HepG2 (cell line): ENCODE data around the gene SPATA33. TPM values are rescaled to one million over a fixed set of nuclear protein-coding genes. Genes with fewer than 3 reads are reported as not detected.

Experiments
- ATAC-seq: fragments of 200-7000 bp; cut with Tn5 transposase; 3 replicates; pipeline ENCODE4 v1.9.1; 2020; ENCODE audit warnings: mild to moderate bottlenecking, moderate library complexity
- BruUV-seq: library from RNA; stranded (reverse); fragments of 400-500 nt; replicated peaks from 2 replicates; lab custom pipeline; 2021; lab: Mats Ljungman, UMichigan
- CTCF ChIA-PET: fragments of 300-600 bp; formaldehyde crosslinking; extraction: SDS; loops from one replicate; lab custom pipeline; 2021; ENCODE audit warnings: low total read pairs, inconsistent platforms, low intra/inter-chr PET ratio; lab: Yijun Ruan, JAX
- POLR2A ChIA-PET: fragments of 350-600 bp; sonication (Branson Sonifier 250); formaldehyde crosslinking; loops from one replicate; lab custom pipeline; 2020; ENCODE audit warnings: antibody characterized with exemption, inconsistent platforms; lab: Yijun Ruan, JAX
- DNase-seq: peaks from one replicate; pipeline ENCODE4 v3.0.0-alpha.2; 2015; ENCODE audit warnings: low spot score
- FAIRE-seq: peaks from 3 replicates; lab custom pipeline; 2011; peaks lifted over from hg19 to GRCh38; lab: Jason Lieb, UNC
- H2AFZ ChIP-seq: one replicate; pipeline ENCODE4 v1.6.1; 2011; ENCODE audit warnings: low read length, inconsistent platforms
- H3K27ac ChIP-seq: fragments of 300-600 bp; 3 replicates; pipeline ENCODE4 v1.8.0; 2011; ENCODE audit warnings: mixed run types, mild to moderate bottlenecking, mixed read lengths, low read length, inconsistent platforms; ENCODE audit not compliant: insufficient read depth; ENCODE audit errors: extremely low read length
- H3K27me3 ChIP-seq, 2 experiments: fragments of 200-600 bp in 1 of 2; 2 replicates in 1 of 2; 3 replicates in 1 of 2; pipeline versions ENCODE4 v1.6.0 to v1.8.0; 2011; ENCODE audit warnings: low read length in 2 of 2, mild to moderate bottlenecking in 2 of 2, moderate library complexity in 2 of 2, inconsistent platforms in 1 of 2; ENCODE audit not compliant: insufficient read depth in 2 of 2, control insufficient read depth in 1 of 2
- H3K36me3 ChIP-seq, 2 experiments: fragments of 200-600 bp in 1 of 2; replicated peaks in 1 of 2; 2 replicates in 1 of 2; 3 replicates in 1 of 2; pipeline versions ENCODE4 v1.5.1 to v1.8.0; 2011; ENCODE audit warnings: low read length in 2 of 2, inconsistent platforms in 1 of 2; ENCODE audit not compliant: insufficient read depth in 2 of 2, control insufficient read depth in 1 of 2
- H3K4me1 ChIP-seq: 2 replicates; pipeline ENCODE4 v1.5.1; 2012; ENCODE audit warnings: low read length, inconsistent platforms; ENCODE audit not compliant: insufficient read depth
- H3K4me2 ChIP-seq: 2 replicates; pipeline ENCODE4 v1.6.0; 2011; ENCODE audit warnings: low read depth, low read length, inconsistent platforms
- H3K4me3 ChIP-seq, 3 experiments: fragments of 200-600 bp in 1 of 3; sonication (generic), shearing (Covaris generic) in 1 of 3; replicated peaks in 1 of 3; 2 replicates each; pipeline ENCODE4 v1.5.1; 2011 to 2016; ENCODE audit warnings: low read length in 3 of 3, inconsistent platforms in 2 of 3, low read depth in 2 of 3, mild to moderate bottlenecking in 2 of 3, control low read depth in 1 of 3, mixed read lengths in 1 of 3; ENCODE audit not compliant: insufficient read depth in 1 of 3
- H3K79me2 ChIP-seq: one replicate; pipeline ENCODE4 v1.6.1; 2011; ENCODE audit warnings: low read length, inconsistent platforms; ENCODE audit not compliant: insufficient read depth
- H3K9ac ChIP-seq: 2 replicates; pipeline ENCODE4 v1.6.0; 2011; ENCODE audit warnings: mild to moderate bottlenecking, low read depth, low read length, inconsistent platforms; ENCODE audit not compliant: insufficient read depth
- H3K9me3 ChIP-seq: 2 replicates; pipeline ENCODE4 v1.5.1; 2012; ENCODE audit warnings: mild to moderate bottlenecking, low read length
- H4K20me1 ChIP-seq: 2 replicates; pipeline ENCODE4 v1.6.0; 2011; ENCODE audit warnings: inconsistent platforms, mild to moderate bottlenecking, low read length, moderate library complexity; ENCODE audit not compliant: insufficient read depth
- BRD4 ChIP-seq: sonication (generic); formaldehyde crosslinking; IDR thresholded peaks from 2 replicates; pipeline ENCODE4 v1.4.0; 2020; ENCODE audit warnings: missing genetic modification reagents
- HINFP ChIP-seq: sonication (generic); formaldehyde crosslinking; IDR thresholded peaks from 2 replicates; pipeline ENCODE4 v1.4.0; 2020; ENCODE audit warnings: low read depth, mild to moderate bottlenecking, missing genetic modification reagents
- HMGXB4 ChIP-seq, 2 experiments: sonication (generic) in 1 of 2; formaldehyde crosslinking in 1 of 2; IDR thresholded peaks; 2 replicates each; pipeline versions ENCODE4 v1.4.0 to v1.6.1; 2018 to 2020; ENCODE audit warnings: missing genetic modification reagents in 2 of 2, borderline replicate concordance in 1 of 2, low read depth in 1 of 2, mild to moderate bottlenecking in 1 of 2, missing biosample characterization in 1 of 2
- MED8 ChIP-seq: sonication (generic); formaldehyde crosslinking; IDR thresholded peaks from 2 replicates; pipeline ENCODE4 v1.8.1; 2023; ENCODE audit warnings: mild to moderate bottlenecking, missing genetic modification reagents; ENCODE audit not compliant: insufficient replicate concordance
- MYPOP ChIP-seq: sonication (generic); formaldehyde crosslinking; IDR thresholded peaks from 2 replicates; pipeline ENCODE4 v1.8.1; 2023; ENCODE audit warnings: mild to moderate bottlenecking, moderate library complexity, missing genetic modification reagents
- PRDM15 ChIP-seq: sonication (generic); formaldehyde crosslinking; IDR thresholded peaks from 2 replicates; pipeline ENCODE4 v1.4.0; 2020; ENCODE audit warnings: missing genetic modification reagents
- RCOR2 ChIP-seq: IDR thresholded peaks from 2 replicates; pipeline ENCODE4 v1.6.1; 2016; ENCODE audit warnings: missing biosample characterization, missing genetic modification reagents
- SNRNP70 ChIP-seq: fragments of 200-400 bp; formaldehyde crosslinking; IDR thresholded peaks from 2 replicates; pipeline ENCODE4 v1.6.1; 2017; ENCODE audit warnings: mild to moderate bottlenecking, low read depth, low read length, moderate library complexity
- TARDBP ChIP-seq: sonication (generic); formaldehyde crosslinking; IDR thresholded peaks from 2 replicates; pipeline ENCODE4 v1.8.0; 2022; ENCODE audit warnings: mild to moderate bottlenecking, missing genetic modification reagents
- TBL1XR1 ChIP-seq: fragments of 150-350 bp; IDR thresholded peaks from 2 replicates; pipeline ENCODE4 v1.6.1; 2014; ENCODE audit warnings: borderline replicate concordance, low read length; ENCODE audit not compliant: partially characterized antibody
- U2AF1 ChIP-seq: fragments of 200-400 bp; formaldehyde crosslinking; optimal IDR thresholded peaks from 2 replicates; pipeline ENCODE3; 2017; ENCODE audit warnings: mild to moderate bottlenecking, low read depth, low read length
- ZFP90 ChIP-seq: sonication (generic); formaldehyde crosslinking; IDR thresholded peaks from 2 replicates; pipeline ENCODE4 v1.8.0; 2022; ENCODE audit warnings: missing genetic modification reagents, mild to moderate bottlenecking, inconsistent platforms, borderline replicate concordance
- ZNF333 ChIP-seq: sonication (generic); formaldehyde crosslinking; IDR thresholded peaks from 2 replicates; pipeline ENCODE4 v1.4.0; 2020; ENCODE audit warnings: mild to moderate bottlenecking, missing genetic modification reagents, borderline replicate concordance
- ZNF430 ChIP-seq: sonication (generic); formaldehyde crosslinking; IDR thresholded peaks from 2 replicates; pipeline ENCODE4 v1.9.0; 2021; ENCODE audit warnings: mild to moderate bottlenecking, missing genetic modification reagents
- ZNF460 ChIP-seq: sonication (generic); formaldehyde crosslinking; IDR thresholded peaks from 2 replicates; pipeline ENCODE4 v1.5.1; 2020; ENCODE audit warnings: missing genetic modification reagents, mild to moderate bottlenecking, borderline replicate concordance
- ZNF790 ChIP-seq: sonication (generic); formaldehyde crosslinking; IDR thresholded peaks from 2 replicates; pipeline ENCODE4 v1.8.0; 2022; ENCODE audit warnings: missing genetic modification reagents, mild to moderate bottlenecking, borderline replicate concordance
- WGBS: methylation state at CpG from one replicate; pipeline ENCODE4 v1.1.6; 2017; ENCODE audit warnings: low lambda C conversion rate; 5-methylcytosine and 5-hydroxymethylcytosine counted together
- in situ Hi-C: cut with HindIII; loops from 2 replicates; pipeline ENCODE4 v1.10.0; 2017; ENCODE audit warnings: low pct_unique_long_range_greater_than_20kb; ENCODE audit not compliant: extremely low pct_ligation_motif_present
- intact Hi-C: fragments of 100-400 bp; cut with micrococcal nuclease; formaldehyde crosslinking; loops from one replicate; pipeline ENCODE4 v1.10.0; 2022; ENCODE audit not compliant: unreplicated experiment
- polyA plus RNA-seq, 8 experiments: library from polyadenylated mRNA; depleted of rRNA in 3 of 8; stranded (reverse) in 7 of 8; unstranded in 1 of 8; fragments of >200 nt; fragmentation: Illumina TruSeq in 4 of 8; extraction: Trizol in 4 of 8; gene quantifications; 2 replicates each; pipeline versions ENCODE4 v1.2.1 to v1.2.3, GENCODE V29; 2011 to 2016; ENCODE audit warnings: low read depth in 4 of 8, missing spikeins in 1 of 8, mixed read lengths in 1 of 8; ENCODE audit not compliant: insufficient read depth in 1 of 8
- total RNA-seq, 5 experiments: library from RNA; depleted of rRNA; stranded (reverse); fragments of >200 nt; fragmentation: Illumina TruSeq; extraction: Trizol; gene quantifications; 2 replicates each; pipeline ENCODE4 v1.2.3, GENCODE V29; 2016; ENCODE audit warnings: low read depth in 1 of 5

The SPATA33 gene
- total and polyA plus RNA-seq, 2 of the 13 experiments (the other 11 are each of a cell fraction or from before 2014, with no cell fraction given) = 5.7 to 11.0 TPM

- FAIRE-seq (no peak), DNase-seq (no peak), ATAC-seq (peak; percentile 11)
- Histone ChIP-seq H3K27me3 (no peaks in the 10 kb centered on the region), H4K20me1 (no peaks in the 10 kb centered on the region), H3K36me3 (no peaks in the 10 kb centered on the region; a peak in 1 of 5 replicates), H3K9ac (no peak overlapping the region), H3K9me3 (no peaks in the 10 kb centered on the region), H2AFZ (no peak overlapping the region), H3K79me2 (no peaks in the 10 kb centered on the region), H3K27ac (no peak overlapping the region), H3K4me3 (no peak overlapping the region), H3K4me1 (peaks cover 4% of the 10 kb centered on the region), H3K4me2 (no peak overlapping the region)
- in situ Hi-C loops (loop anchor here (5.0 kb wide), 1 partner anchor 70 kb away; no protein-coding TSS in a partner anchor), intact Hi-C loops (loop anchor here (10.0 kb wide), 1 partner anchor 117 kb away; the partner anchor contains the start of gene SPIRE2)
- no TSS peak for BruUV-seq
- POLR2A ChIA-PET = interaction anchor here (0.8 to 2.1 kb wide), 3 partner anchors 11 to 13 kb away, joined by 3 to 8 read pairs (median 4); partner anchors contain the start of gene VPS9D1
- TF ChIP-seq ZNF333 (CRISPR knock-in tag) (no peak), SNRNP70 (no peak), TARDBP (CRISPR knock-in tag) (no peak), ZNF460 (CRISPR knock-in tag) (no peak), HINFP (CRISPR knock-in tag) (no peak), U2AF1 (no peak), ZNF790 (no peak), TBL1XR1 (no peak), MYPOP (no peak), BRD4 (CRISPR knock-in tag) (no peak), MED8 (CRISPR knock-in tag) (no peak), HMGXB4 (CRISPR knock-in tag; IDR thresholded peaks at IDR 0.05; ENCODE audit: borderline replicate concordance in 1 of 2, low read depth in 1 of 2) (no peak), PRDM15 (no peak), ZNF430 (CRISPR knock-in tag) (no peak), RCOR2 (CRISPR knock-in tag) (no peak), ZFP90 (CRISPR knock-in tag) (no peak)
- CTCF ChIA-PET = no interaction called here
- 94% methylated on average over 2 of the region's 9 CpGs for WGBS
Measured at GRCh38 chr16:89707695-89708094, 50.1 kb downstream of the SPATA33 start.
